A204.1 (cell line): Measurements from ENCODE around the gene CD300LD.
"Not testable (repeated sequence)": the region's sequence is repeated elsewhere in the genome, so short reads cannot be mapped to it uniquely, and the experiment has no call there.

Experiments
- FAIRE-seq: peaks from 2 replicates; lab custom pipeline; 2012; peaks lifted over from hg19 to GRCh38; lab: Jason Lieb, UNC

CD300LD gene

DNA sequence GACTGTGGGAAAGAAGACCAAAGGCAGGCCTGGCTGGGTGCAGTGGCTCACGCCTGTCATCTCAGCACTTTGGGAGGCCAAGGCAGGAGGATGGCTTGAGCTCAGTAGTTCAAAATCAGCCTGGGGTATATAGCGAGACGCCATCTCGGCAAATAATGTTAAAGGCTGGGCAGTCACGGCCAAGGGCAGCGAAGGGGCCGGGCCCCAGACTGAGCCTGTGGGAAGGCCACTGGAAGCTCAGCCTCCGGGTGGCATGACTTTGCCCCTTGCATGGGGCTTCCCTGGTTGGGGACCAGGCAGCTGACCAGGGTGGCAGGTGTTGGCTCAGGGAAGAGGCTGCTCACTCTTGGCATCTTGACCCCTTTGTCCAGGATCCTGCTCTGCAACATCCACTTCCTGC is 14.0 kb upstream of the CD300LD start:
- FAIRE-seq, result no peak

DNA sequence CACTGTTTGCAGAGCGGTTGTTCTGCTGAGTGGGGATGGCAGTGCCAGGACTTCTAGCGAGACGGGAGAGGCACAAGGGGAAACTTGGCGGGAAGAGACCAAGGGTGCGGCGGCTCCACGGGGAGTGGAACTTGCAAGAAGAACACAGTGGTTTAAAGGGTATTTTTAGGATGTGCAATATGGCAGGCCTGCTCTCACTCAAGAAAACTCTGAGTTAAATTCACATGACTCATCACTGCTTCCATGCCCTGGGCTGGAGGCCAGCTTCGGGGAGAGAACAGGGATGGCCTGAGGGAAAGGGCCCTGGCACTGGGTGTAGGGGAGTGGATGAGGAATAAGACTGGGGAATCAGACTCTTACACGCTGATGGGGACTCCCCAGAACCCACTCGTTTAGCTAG is 13.3 kb upstream of the CD300LD start:
- no peak for FAIRE-seq

DNA sequence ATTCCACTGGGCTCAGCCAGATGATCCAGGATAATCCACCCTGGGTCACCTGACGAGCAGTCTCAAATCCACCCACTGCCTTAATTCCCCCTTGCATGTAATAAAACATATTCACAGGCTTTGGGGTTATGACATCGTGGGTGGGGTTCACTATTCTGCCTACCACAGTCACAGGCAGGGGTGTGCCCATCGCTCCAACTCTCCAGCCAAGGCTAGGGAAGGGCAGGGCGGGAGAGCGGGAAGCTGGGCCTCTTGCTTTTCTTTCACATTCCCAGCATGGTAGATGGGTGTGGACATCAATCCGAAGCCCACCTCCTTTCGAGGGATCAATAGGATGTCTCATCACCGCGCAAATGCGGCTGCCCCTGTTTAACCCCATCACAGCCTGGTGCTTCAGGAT is 12.7 kb upstream of the CD300LD start:
- no peak for FAIRE-seq

DNA sequence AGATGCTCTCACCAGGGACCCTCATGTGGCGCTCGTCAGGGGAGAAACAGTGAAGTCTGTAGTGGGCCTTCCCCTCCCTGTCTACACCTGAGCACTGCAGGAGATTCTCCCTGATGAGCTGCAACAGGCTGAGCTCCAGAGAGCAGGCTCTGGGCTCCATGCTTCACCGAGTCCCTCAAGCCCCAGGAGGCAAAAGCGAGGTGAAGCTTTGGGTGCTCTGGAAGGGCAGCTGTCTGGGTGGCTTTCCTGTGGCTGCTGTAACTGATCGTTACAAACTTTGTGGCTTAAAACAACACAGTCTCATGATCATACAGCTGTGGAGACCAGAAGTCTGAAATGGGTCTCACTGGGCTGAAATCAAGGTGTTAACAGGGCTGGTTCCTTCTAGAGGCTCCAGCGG is 12.1 kb upstream of the CD300LD start:
- FAIRE-seq, result no peak

DNA sequence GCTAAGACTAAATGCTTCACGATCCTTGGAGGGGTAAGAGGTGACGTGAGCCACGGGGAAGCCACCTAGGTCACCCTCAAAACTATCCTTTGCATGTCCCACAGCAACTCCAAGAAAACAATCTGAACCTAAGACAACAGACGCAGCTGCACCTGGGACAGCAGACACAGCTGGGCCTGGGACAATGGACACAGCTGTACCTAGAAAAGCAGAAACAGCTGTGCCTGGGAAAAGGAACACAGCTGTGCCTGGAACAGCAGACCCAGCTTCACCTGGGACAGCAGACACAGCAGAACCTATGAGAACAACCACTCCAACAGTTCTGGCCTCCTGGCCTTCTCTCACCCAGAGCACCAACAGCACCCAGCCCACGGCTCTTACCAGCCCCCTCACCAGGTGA is 11.7 kb upstream of the CD300LD start:
- no peak for FAIRE-seq

DNA sequence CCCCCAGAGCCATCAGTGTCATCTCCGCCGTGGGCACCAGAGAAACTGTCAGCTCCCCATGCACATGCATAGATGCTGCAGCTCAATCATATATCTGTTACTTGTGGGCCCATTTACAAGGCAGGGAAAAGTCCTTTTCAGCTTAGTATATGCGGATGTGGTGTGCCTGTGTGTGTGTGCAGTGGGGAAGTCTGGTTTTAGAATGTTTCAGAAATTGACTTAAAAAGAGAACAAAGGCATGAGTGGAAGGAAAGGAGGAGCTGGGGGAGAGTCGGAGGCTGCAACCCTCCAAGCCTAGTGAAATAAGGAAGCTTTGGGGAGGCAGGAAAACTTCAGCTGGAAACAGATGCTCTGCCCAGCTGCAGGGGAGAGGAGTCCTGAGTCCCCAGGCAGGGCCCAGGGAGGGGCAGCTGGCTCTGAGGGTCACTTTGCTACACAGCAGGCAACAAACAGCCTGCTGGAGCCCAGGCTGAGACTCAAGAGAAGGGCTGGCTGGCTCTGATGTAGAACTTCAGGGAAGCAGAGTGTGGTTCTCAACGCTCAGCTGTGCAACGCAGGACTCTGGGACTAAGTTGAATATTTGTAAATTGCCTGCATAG is 11.1 kb upstream of the CD300LD start:
- FAIRE-seq, result no peak

DNA sequence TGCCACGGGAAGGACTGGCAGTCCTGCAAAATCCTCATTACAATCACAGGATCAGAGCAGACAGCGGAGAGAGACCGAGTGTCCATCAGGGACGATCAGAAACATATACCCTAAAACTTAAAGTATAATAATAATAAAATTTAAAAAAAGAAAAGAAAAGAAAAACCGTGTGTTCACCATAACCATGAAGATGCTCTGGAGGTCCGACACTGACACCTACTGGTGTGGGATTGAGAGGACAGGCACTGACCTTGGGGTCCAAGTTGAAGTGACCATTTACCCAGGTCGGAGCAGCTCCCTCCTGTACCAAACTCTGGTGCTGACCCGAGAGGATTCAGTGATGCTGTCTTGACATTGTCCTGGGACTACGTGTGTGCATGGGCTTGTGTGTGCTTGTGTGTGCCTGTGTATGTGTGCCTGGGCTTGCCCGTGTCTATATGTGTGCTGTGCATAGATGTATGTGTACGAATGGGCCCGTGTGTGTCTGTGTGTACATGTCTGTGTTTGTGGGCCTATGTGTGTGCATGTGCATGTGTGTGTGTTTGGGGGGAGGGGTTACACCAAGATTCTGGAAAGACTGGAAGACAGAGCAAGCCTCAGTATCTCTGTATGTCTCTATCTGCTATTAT is 10.0 kb upstream of the CD300LD start:
- FAIRE-seq, result peak; percentile 61

DNA sequence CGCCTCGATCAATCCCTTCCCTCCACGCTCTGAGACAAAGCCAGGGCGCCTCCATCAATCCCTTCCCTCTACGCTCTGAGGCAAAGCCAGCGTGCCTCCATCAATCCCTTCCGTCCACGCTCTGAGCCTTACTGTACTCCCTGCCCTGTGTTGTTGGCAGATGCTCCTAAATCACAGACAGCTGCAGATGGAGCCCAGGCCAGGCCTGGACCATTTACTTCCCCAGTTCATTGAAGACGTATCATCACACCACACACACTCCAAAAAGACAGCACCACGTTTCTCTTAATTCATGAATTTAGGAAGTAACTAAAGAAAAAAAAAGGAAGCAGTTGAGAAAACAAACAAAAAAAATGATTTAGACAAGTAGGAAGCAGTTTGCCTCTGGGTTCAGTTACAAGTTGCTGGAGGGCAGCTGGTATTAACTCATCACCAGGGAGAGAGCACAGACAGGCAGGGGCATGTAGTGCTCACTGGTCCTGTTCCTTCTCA is 7.4 kb upstream of the CD300LD start:
- FAIRE-seq, result no peak

DNA sequence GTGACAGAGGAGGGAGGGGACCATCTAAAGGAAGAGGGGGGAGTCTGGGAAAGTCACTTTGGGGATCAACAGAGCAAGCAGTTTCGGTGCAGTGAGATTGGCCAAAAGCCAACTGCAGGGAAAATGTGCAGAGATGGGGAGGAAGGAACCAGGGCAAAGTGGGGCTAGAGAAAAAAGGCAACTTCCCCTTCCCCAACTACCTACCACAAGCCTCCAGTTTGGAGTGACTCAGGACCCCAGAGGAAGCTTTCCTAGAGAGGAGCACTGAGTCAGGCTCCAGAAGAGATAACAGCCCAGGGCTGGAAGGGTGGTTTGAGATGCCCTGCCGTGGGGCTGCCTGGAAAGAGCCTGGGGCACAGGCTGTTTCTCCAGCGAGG is 6.9 kb upstream of the CD300LD start:
- no peak for FAIRE-seq

DNA sequence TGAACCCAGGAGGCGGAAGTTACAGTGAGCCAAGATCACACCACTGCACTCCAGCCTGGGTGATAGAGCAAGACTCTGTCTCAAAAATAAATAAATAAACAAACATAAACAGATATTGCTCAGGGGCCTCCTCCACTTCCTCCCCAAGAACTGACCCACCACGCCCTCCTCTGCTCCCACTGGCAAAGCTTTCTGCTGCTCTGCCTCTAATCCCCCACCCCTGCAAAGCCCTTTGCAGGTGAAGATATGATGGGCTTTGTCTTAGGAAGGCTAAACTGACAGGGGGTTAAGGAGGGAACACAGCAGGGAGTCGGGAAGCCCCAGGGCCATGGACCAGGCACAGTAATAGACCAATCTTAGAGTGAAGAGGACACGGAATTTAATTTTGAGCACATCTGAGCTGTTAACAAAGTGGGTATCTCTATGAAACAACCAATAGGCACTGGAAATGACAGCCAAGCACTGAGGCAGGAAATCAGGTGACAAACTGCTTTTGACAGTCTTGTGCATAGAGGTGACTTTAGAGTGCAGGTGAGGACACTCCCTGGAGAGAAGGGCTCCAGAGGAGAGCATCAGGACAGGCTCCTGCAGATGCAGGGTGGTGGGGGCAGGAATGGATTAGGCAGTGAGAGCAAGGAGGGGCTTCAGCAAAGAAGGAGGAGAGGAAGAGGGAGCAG is 6.4 kb upstream of the CD300LD start:
- FAIRE-seq, result no peak

DNA sequence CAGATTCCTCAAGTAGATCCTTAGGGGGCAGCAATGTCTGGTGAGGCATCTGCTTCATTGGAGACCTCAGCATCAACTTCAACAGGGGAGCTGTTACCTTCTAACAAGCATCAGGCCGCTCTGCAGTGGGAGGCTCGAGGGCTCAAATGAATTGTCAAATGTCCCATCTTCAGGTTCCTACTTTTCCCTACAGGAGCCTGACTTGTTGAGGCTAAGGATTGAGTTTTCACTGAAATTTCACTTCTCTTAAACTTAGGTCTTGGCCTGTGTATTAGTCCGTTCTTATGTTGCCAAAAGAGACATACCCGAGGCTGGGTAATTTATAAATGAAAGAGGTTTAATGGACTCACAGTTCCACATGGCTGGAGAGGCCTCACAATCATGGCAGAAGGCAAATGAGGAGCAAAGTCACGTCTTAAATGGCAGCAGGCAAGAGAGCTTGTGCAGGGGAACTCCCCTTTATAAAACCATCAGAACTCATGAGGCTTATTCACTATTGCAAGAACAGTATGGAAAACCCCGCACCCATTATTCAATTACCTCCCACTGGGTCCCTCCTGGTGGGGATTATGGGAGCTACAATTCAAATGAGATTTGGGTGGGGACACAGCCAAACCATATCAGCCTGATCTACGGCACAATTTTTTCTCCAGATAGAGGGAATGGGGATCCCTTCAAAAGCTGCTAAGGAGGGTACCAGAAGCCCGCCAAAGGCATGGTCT is 5.1 kb upstream of the CD300LD start:
- no peak for FAIRE-seq

DNA sequence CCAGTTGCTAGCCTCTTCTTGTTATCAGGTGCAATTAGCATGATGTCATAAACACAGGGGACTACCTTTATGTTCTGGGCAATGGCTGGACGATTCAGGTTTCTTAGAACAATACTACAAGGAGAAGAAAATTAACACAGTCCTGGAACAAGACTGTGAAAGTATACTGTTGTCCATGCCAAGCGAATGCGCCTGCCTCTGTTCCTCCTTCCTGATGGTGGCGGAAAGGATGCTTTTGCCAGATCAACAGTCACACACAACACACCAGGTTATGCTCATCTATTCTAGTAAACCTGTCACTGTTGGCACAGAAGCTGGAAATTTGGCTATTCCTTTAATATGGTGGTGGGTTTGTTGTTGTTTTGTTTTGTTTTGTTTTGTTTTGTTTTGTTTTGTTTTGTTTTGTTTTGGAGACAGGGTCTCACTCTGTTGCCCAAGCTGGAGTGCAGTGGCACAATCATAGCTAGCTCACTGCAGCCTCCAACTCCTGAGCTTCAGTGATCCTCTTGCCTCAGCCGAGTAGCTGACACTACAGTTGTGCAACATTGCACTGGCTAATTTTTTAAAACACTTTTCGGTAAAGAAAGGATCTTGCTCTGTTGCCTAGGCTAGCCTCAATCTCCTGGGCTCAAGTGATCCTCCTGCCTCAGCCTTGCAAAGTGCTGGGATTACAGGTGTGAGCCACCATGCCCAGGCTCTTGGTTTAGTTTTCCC is 3.1 kb upstream of the CD300LD start:
- no peak for FAIRE-seq

DNA sequence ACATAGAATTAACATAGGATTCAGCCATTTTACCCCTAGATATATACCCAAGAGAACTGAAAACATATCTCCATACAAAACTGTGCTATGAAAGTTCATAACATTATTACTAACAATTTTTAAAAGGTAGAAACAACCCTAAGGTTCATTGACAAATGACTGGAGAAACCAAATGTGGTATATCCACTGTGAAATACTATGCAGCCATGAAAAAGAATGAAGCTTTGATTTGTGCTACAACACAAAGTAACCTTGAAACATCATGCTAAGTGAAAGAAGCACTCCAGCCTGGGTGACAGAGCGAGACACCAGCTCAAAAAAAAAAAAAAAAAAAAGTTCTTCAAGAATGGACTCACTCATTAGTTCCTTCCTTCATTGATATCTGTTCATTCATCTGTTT is 580 bp downstream of the CD300LD start:
- no peak for FAIRE-seq

DNA sequence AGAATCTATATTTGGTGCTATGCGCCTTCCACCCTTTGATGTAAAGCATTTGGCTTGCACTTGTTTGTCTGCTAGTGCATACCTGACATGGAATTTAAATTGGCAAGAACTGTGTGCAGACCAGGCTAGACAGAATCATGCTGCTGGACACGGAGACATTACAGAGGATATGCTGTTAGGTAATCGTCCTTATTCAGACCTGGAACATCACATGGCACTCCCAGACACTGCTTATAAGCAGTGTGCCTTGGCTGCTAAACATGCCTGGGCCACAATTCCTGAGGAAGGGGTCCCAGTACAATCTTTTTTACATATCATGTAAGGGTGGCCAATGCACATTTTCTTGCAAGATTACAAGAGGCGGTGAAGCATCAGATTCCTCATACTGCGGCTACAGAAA is 6.4 kb downstream of the CD300LD start:
- no peak for FAIRE-seq

DNA sequence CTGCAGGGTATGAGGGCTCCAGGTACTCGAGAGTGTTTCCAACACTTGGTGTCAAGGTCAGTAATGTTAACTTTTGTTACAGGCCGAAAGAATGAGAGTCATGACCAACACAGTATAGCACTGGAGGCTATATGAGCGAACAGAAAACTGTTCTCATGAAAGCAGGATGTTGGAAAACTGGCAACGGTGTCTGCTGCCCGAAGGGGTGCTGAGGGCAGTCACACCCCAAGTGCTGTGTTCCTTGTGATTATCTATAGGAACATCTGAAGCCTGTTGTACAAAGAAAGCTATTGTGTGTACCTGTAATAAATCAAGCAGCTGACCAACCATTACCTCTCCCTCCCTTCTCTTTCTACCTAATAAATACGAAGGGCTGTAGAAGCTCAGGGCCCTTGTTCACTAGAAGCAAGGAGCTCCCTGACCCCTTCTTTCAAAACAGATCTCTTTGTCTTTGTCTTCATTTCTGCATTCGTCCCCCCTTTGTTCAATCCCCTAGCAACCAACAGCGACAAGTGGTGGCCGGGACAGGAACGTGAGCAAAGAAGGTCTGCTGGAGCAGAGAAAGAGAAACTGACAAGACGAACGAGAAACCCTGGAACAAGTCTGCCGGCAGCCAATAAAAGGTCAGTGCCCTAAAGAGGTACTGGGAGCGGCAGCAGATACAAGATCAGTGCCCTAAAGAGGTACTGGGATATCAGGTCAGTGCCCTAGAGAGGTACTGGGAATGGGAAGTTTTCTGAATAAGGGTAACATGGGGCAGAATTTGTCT is 7.6 kb downstream of the CD300LD start:
- no peak for FAIRE-seq

DNA sequence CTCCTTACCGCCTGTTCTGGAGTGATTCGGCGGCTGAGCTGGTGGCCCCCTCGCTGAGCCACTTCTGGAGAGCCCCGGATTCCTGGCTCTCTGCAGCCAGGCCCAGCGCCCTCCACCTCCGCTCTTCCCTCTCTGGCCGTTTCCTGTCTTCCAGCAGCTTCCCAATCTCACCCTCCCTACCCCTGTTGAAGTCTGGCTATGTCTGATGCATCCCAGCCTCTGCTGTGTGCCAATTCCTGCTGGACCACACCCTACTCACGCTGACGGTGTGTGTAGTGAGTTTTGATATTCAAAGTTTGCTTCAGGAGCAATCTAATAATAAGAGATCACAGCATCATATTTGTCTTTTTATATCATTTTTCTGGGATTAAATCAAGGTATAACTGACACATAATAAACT is 9.4 kb downstream of the CD300LD start:
- no peak for FAIRE-seq

DNA sequence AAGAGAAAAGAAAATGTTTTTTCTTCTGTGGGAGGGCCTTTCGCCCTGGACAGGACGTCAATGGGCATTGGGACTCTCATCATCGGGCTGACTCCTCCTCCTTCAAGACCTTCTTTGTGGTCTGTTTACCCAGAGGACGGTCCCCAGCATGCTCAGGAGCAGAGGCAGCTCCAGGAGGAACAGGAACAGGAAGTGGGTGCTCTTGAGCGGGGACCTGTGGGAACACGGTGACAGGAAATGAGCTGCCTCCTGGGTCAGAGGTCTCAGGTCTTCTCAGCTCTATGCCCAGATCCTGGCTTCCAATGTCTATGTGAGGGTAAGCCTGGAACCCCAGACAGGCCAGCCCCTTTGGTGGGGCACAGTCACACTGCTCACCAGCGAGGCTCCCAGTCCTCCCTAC is 12.2 kb downstream of the CD300LD start:
- FAIRE-seq, result no peak

DNA sequence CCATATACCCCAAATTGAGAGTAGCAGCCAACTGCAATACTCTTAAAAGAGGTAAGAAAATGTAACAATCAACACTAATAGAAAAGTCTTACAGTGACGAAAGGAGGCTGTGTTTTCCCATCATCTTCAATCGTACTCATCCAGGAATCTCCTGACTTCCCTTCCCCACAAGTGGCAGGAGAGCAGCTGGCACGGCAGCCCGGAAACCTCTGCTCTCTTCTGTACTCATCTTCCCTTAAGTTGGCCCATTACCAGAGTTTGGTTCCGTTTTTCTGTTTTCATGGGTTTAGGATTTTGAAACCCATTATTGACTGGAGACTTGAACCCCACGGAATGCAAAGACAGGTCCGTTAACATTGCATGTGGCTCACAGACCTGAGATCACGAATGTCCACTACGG is 13.1 kb downstream of the CD300LD start:
- no peak for FAIRE-seq

DNA sequence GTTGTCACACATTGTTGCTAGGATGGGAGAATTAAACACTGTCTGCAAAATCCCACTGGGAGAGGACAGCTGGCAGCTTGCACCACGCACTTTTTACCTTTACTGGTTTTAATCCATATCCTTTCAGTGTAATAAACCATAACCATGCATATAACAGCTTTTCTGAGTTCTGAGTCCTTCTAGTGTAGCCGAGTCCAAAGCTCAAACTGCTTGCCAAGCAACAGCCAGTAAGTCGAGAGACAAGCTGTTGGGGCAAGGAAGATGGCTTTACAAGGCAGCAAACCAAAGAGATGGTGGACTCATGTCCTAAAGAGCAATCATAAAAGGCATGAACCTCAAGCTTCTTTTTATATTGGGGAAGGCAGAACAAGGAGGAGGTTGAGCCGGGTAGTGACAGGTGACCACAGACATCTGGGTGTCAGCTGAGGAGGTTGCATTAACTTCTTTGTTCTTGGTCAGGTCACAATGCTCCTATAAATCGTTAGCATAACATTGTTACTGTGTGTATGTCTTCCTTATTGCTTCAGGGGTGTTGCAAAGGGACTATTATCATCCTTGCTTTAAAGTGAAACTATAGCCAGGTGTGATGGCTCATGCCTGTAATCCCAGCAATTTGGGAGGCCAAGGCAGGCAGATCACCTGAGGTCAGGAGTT is 17.5 kb downstream of the CD300LD start:
- no peak for FAIRE-seq

DNA sequence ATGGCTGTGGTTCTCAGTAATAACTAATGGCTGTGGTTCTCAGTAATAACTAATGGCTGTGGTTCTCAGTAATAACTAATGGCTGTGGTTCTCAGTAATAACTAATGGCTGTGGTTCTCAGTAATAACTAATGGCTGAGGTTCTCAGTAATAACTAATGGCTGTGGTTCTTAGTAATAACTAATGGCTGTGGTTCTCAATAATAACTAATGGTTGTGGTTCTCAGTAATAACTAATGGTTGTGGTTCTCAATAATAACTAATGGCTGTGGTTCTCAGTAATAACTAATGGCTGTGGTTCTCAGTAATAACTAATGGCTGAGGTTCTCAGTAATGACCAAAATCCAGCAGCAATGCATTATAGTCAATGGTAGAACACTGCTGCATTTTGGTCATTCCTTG is 18.4 kb downstream of the CD300LD start:
- FAIRE-seq, result not testable (repeated sequence)

DNA sequence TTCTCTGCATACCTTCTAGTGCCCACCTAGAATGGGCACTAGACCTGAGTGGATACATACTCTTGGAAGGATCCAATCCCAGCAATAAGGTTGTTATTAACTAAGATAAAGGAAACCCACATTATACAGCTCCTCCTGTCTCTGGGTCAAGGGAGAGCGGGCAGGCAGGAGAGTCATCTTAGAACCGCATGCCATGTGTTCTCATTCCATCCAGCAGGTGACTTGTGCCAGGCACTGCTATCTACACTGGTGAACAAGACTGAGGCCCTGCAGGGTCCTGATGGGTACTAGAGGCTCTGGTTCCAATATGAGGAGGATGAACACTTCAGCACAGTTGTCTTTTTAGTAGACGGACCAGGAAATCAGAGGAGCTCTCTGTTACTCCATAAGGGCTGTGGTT is 18.9 kb downstream of the CD300LD start:
- FAIRE-seq, result no peak
